ENCODE measurements around the gene FAM89A.

DNA sequence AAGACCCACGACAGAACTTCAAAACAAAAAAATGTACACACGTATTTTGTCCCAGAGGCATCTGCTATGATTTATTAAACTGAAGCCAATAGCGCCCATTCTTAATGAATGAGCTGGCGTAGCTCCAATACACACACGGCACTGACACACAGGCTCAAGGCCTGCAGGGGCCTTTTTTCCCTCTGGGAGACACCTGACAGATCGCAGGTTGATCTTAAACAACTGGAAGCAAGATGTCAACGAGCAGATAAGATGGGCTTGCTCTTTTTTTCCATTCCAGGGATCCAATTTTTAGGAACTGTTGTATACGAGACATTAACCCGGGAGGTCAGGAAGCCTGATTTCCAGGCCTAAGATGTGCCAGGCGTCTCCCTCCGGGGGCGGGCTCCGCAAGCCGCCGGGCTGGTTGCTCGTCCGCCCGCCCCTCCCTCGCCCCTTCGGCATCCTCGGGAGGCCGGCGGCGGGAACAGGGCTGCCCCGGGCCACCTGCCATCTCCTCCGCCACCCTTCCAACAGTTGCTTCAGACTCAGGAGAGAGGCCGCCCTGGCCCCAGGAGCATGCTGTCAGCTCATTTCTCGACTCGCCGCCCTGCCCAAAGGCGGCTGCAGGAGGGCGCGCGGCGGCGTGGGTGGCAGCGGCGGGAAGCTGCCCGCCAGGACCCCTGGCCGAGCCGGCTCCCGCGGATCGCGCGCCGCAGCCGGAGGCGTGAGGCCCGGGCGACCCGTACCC lies 62.1 kb downstream of the FAM89A start:
- TF ChIP-seq POLR2A (IDR thresholded peaks at IDR 0.05; ENCODE audit: low read depth, low read length) (no peak), POLR2AphosphoS5 (IDR thresholded peaks at IDR 0.05; ENCODE audit: low read depth, low read length) (no peak)

Measured in GM12892 (cell line).